BLaER1 treated with 17β-estradiol and CSF1 and Interleukin-3, amounts not matched to agents 10 nM and 100 nM (cell line): ENCODE data around the gene ZNF692.
A peak's percentile ranks its signal among the peaks of the same experiment; 100 is the strongest.
"Not testable (repeated sequence)": the region's sequence is repeated elsewhere in the genome, so short reads cannot be mapped to it uniquely, and the experiment has no call there.

Experiments used
- H3K27ac ChIP-seq, 11 experiments: shearing (Covaris generic); formaldehyde crosslinking; 2 replicates each; pipeline ENCODE4 v1.8.1; 2022
- H3K27me3 ChIP-seq, 11 experiments: shearing (Covaris generic); formaldehyde crosslinking; 2 replicates each; pipeline ENCODE4 v1.8.1; 2022
- H3K36me3 ChIP-seq, 11 experiments: shearing (Covaris generic); formaldehyde crosslinking; 2 replicates each; pipeline ENCODE4 v1.8.1; 2022
- H3K4me1 ChIP-seq, 10 experiments: shearing (Covaris generic); formaldehyde crosslinking; 2 replicates each; pipeline ENCODE4 v1.8.1; 2022
- H3K4me2 ChIP-seq, 11 experiments: shearing (Covaris generic); formaldehyde crosslinking; 2 replicates each; pipeline ENCODE4 v1.8.1; 2022
- H3K4me3 ChIP-seq, 10 experiments: shearing (Covaris generic); formaldehyde crosslinking; 2 replicates each; pipeline ENCODE4 v1.8.1; 2022
- H3K9ac ChIP-seq, 11 experiments: shearing (Covaris generic); formaldehyde crosslinking; 2 replicates each; pipeline ENCODE4 v1.8.1; 2022
- H3K9me3 ChIP-seq, 11 experiments: shearing (Covaris generic); formaldehyde crosslinking; replicated peaks in 1 of 11; 2 replicates each; pipeline ENCODE4 v1.8.1; 2022
- H4K20me1 ChIP-seq, 11 experiments: shearing (Covaris generic); formaldehyde crosslinking; 2 replicates each; pipeline ENCODE4 v1.8.1; 2022
- Cebpa-rat ChIP-seq, 11 experiments: shearing (Covaris generic); IDR thresholded peaks; 2 replicates each; pipeline ENCODE4 v1.8.1; 2022

Gene ZNF692

GRCh38 chr1:248884632-248885295 is 25.9 kb upstream of the ZNF692 start:
- no peak for TF ChIP-seq Cebpa-rat (IDR thresholded peaks at IDR 0.05)
- peak overlapping the region in 9 of 11 experiments; percentile 50 to 84 (median 73); a peak in 18 of 22 replicates for H3K4me2 ChIP-seq

DNA sequence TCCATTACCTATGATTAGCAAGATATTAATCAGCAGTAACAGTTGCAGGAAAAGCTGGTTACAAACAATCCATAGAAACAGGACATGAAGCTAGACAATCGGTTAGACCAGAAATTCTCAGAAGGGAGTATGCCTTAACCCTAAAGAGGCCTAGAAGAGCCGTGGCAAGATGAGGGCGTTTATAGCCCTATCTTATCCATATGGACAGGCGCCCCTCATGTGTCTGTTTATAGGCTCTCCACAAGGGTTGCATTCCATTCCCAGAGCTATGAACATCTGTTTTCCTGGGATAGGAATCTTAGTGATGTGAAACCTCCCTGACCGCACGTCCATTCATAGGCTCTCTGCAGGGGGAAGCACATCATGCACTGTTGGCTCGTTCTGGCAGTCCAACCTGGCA is 23.5 kb upstream of the ZNF692 start:
- H3K36me3 ChIP-seq, H3K27me3 ChIP-seq, H3K4me3 ChIP-seq, H3K4me2 ChIP-seq, H3K27ac ChIP-seq, H3K9me3 ChIP-seq, H3K9ac ChIP-seq, H4K20me1 ChIP-seq: not testable (repeated sequence)
- H3K4me1 ChIP-seq: peaks cover 9 to 33% (median 23%) of the 10 kb centered on the region in 10 experiments

More at GRCh38 chr1:248884632-248885295, 25.9 kb upstream of the ZNF692 start:
- Histone ChIP-seq H3K4me1 (peaks cover 9 to 34% (median 23%) of the 10 kb centered on the region in 10 experiments), H3K4me3 (no peak overlapping the region), H4K20me1 (no peaks in the 10 kb centered on the region), H3K36me3 (no peaks in the 10 kb centered on the region), H3K27ac (peak overlapping the region in 1 of 11 experiments; percentile 37; a peak in 2 of 22 replicates), H3K9me3 (peaks cover 0 to 7% (median 0%) of the 10 kb centered on the region in 11 experiments; a peak in 1 of 22 replicates), H3K27me3 (no peaks in the 10 kb centered on the region), H3K9ac (no peak overlapping the region)

GRCh38 chr1:248881261-248881660 is 22.4 kb upstream of the ZNF692 start:
- H3K27ac ChIP-seq: no peak overlapping the region
- H3K4me2 ChIP-seq: no peak overlapping the region
- TF ChIP-seq Cebpa-rat (IDR thresholded peaks at IDR 0.05): no peak
- no peaks in the 10 kb centered on the region for H3K27me3 ChIP-seq
- H3K4me3 ChIP-seq: no peak overlapping the region
- H3K4me1 ChIP-seq: peaks cover 9 to 22% (median 17%) of the 10 kb centered on the region in 10 experiments
- no peaks in the 10 kb centered on the region for H3K36me3 ChIP-seq
- H4K20me1 ChIP-seq: no peaks in the 10 kb centered on the region
- H3K9ac ChIP-seq: no peak overlapping the region
- H3K9me3 ChIP-seq: peaks cover 0 to 7% (median 0%) of the 10 kb centered on the region in 11 experiments; a peak in 1 of 22 replicates

DNA sequence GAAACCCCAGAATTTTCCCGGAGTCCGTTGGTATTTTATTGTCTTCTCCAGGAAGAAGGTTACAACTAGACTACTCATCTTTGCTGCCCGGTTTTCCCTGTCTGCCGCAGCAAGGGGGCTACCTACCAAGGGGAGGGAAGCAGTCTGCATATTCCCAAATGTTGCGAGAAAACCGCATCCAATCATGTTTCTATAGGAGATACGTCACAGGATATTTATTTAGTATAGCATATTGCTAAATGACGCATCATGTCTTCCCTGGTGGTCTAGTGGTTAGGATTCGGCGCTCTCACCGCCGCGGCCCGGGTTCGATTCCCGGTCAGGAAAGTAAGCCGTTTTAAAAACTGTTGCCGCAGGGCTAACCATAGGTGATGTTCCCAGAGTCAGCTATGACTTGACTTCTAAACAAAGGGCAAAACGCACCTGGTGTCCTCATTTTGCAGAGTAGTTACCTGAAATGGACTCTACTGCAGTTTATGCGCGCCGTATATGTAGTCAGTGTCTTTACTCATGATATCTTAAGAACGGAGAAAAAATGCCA is 15.2 kb upstream of the ZNF692 start:
- H4K20me1 ChIP-seq: no peaks in the 10 kb centered on the region; a peak in 1 of 22 replicates
- H3K36me3 ChIP-seq: no peaks in the 10 kb centered on the region
- H3K4me1 ChIP-seq: peaks cover 0 to 14% (median 9%) of the 10 kb centered on the region in 10 experiments; a peak in 16 of 20 replicates
- peak overlapping the region; percentile 67 to 91 (median 74) for H3K4me3 ChIP-seq
- peak overlapping the region; percentile 72 to 86 (median 81); a peak in 19 of 22 replicates for H3K9ac ChIP-seq
- H3K9me3 ChIP-seq: no peaks in the 10 kb centered on the region
- peak overlapping the region; percentile 71 to 94 (median 83); a peak in 21 of 22 replicates for H3K4me2 ChIP-seq
- no peaks in the 10 kb centered on the region for H3K27me3 ChIP-seq
- peak overlapping the region in 9 of 11 experiments; percentile 67 to 84 (median 76); a peak in 16 of 22 replicates for H3K27ac ChIP-seq
- no peak for TF ChIP-seq Cebpa-rat (IDR thresholded peaks at IDR 0.05)

DNA sequence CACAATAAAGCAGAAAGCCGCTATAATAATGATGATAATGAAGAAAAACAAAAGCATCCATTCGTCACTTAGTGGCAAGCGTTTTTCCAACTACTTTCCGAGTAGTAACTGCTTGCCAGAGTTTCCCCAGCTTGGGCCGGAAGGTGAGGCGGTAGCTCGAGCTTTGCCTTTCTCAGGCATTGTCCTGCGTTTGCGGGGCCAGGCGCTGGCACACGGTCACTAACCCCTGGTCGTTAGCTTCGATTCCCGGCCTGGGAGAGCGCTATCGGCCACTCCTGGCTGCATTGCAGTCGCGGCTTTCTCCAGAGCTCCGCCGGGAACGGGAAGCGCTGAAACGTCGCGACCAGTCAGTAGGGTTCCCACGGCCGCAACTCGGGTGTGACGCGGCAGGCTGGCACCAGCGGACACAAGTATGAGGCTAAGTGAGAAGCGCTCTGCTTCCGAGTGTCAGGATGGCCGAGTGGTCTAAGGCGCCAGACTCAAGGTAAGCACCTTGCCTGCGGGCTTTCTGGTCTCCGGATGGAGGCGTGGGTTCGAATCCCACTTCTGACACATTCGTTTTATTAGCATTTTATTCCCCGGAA is 14.6 kb upstream of the ZNF692 start:
- H3K9ac ChIP-seq: peak overlapping the region; percentile 72 to 86 (median 81)
- peak overlapping the region; percentile 61 to 84 (median 74); a peak in 21 of 22 replicates for H3K27ac ChIP-seq
- peaks cover 0 to 14% (median 9%) of the 10 kb centered on the region in 10 experiments; a peak in 16 of 20 replicates for H3K4me1 ChIP-seq
- no peaks in the 10 kb centered on the region for H3K27me3 ChIP-seq
- peak overlapping the region; percentile 67 to 91 (median 74) for H3K4me3 ChIP-seq
- no peaks in the 10 kb centered on the region for H3K36me3 ChIP-seq
- no peaks in the 10 kb centered on the region; a peak in 1 of 22 replicates for H4K20me1 ChIP-seq
- no peaks in the 10 kb centered on the region for H3K9me3 ChIP-seq
- no peak for TF ChIP-seq Cebpa-rat (IDR thresholded peaks at IDR 0.05)
- peak overlapping the region; percentile 71 to 94 (median 83) for H3K4me2 ChIP-seq

DNA sequence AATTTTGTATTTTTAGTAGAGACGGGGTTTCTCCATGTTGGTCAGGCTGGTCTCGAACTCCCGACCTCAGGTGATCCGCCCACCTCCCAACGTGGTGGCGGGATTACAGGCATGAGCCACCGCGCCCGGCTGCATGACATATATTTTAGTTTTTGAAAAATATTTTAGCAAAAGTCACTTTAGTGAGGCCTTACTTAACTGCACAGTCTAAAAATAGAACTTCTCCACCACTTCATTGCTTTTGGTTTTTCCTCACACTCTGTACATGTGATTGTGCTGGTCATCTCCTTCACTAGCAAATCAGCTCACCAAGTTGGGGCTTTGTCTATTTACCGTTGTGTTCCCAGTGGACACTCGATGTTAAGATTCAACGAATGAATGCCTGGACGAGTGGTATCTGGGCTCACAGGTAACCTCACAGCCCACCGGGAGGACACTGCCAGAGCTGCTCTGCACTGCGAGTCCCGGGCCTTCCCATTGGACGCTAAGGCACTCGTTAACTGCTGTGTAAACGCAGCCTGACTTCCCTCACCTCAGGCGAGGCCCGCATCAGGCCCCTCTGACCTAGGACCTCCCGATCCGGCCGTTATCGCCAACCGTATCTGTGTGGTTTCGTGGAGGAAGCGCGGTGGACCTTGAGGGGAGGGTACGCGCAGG is 14.0 kb upstream of the ZNF692 start:
- peak overlapping the region; percentile 71 to 94 (median 83) for H3K4me2 ChIP-seq
- H3K9me3 ChIP-seq: no peaks in the 10 kb centered on the region; a peak in 1 of 22 replicates
- H3K9ac ChIP-seq: peak overlapping the region; percentile 72 to 86 (median 81)
- peaks cover 0 to 14% (median 9%) of the 10 kb centered on the region in 10 experiments; a peak in 16 of 20 replicates for H3K4me1 ChIP-seq
- no peaks in the 10 kb centered on the region; a peak in 1 of 22 replicates for H4K20me1 ChIP-seq
- H3K4me3 ChIP-seq: peak overlapping the region; percentile 67 to 91 (median 74)
- no peaks in the 10 kb centered on the region for H3K27me3 ChIP-seq
- H3K36me3 ChIP-seq: no peaks in the 10 kb centered on the region
- H3K27ac ChIP-seq: peak overlapping the region; percentile 61 to 84 (median 74); a peak in 21 of 22 replicates
- no peak for TF ChIP-seq Cebpa-rat (IDR thresholded peaks at IDR 0.05)

GRCh38 chr1:248871837-248872401 is 13.0 kb upstream of the ZNF692 start:
- Histone ChIP-seq H3K9ac (peak overlapping the region in 4 of 11 experiments; percentile 78 to 84 (median 81); a peak in 5 of 22 replicates), H3K27me3 (no peaks in the 10 kb centered on the region), H3K4me1 (peaks cover 0 to 14% (median 9%) of the 10 kb centered on the region in 10 experiments; a peak in 16 of 20 replicates), H4K20me1 (no peaks in the 10 kb centered on the region; a peak in 1 of 22 replicates), H3K4me2 (peak overlapping the region; percentile 71 to 94 (median 83); a peak in 21 of 22 replicates), H3K4me3 (peak overlapping the region in 9 of 10 experiments; percentile 67 to 91 (median 74); a peak in 13 of 20 replicates), H3K27ac (peak overlapping the region in 1 of 11 experiments; percentile 76; a peak in 1 of 22 replicates), H3K9me3 (no peaks in the 10 kb centered on the region; a peak in 1 of 22 replicates), H3K36me3 (no peaks in the 10 kb centered on the region)
- no peak for TF ChIP-seq Cebpa-rat (IDR thresholded peaks at IDR 0.05)
